ENCODE results near the gene SPSB2. TPM values are rescaled to one million over a fixed set of nuclear protein-coding genes. Genes with fewer than 3 reads are reported as not detected.

The SPSB2 gene
- total and polyA plus RNA-seq, 10 donors, result 7.0 to 17.0 (median 11.1) TPM

- 63 to 73% (median 65%) methylated on average over 7 of the region's 7 CpGs for WGBS, 5 donors
- peaks cover 0 to 13% (median 0%) of the 10 kb centered on the region in 7 donors for H3K27me3 ChIP-seq (replicated peaks in 1 of 7)
- peak; percentile 50 for DNase-seq
- intact Hi-C loops (cut with DNase I; ENCODE audit: low total_unique reads), result no loop called here
- H3K9me3 ChIP-seq, result no peaks in the 10 kb centered on the region
- H3K4me3 ChIP-seq, result no peak overlapping the region
- H3K4me1 ChIP-seq, result peaks cover 2 to 52% (median 41%) of the 10 kb centered on the region in 6 donors
- peak overlapping the region in 1 of 8 donors; percentile 27 for H3K27ac ChIP-seq
- TF ChIP-seq POLR2A (IDR thresholded peaks at IDR 0.05) (no peak), CTCF (IDR thresholded peaks at IDR 0.05 in 8 of 11, conservative IDR thresholded peaks at IDR 0.05 in 3 of 11) (no peak)
- peaks cover 0 to 31% (median 3%) of the 10 kb centered on the region in 6 donors for H3K36me3 ChIP-seq
These were observed 46.5 kb upstream of the SPSB2 start for GRCh38 chr12:6919588-6919987.

- intact Hi-C loops (cut with DNase I; ENCODE audit: low total_unique reads), result no loop called here
- no peak overlapping the region for H3K4me3 ChIP-seq
- H3K27me3 ChIP-seq (replicated peaks in 1 of 7), result peaks cover 0 to 33% (median 0%) of the 10 kb centered on the region in 7 donors
- DNase-seq, result peak; percentile 49
- no peaks in the 10 kb centered on the region for H3K9me3 ChIP-seq
- H3K27ac ChIP-seq, result no peak overlapping the region
- TF ChIP-seq POLR2A (IDR thresholded peaks at IDR 0.05) (no peak), POLR2AphosphoS5 (IDR thresholded peaks at IDR 0.05) (no peak), CTCF (IDR thresholded peaks at IDR 0.05 in 8 of 11, conservative IDR thresholded peaks at IDR 0.05 in 3 of 11) (no peak)
- peaks cover 0 to 31% (median 3%) of the 10 kb centered on the region in 6 donors for H3K36me3 ChIP-seq
- WGBS, 5 donors, result 83 to 90% (median 87%) methylated on average over 14 of the region's 14 CpGs
- H3K4me1 ChIP-seq, result peaks cover 4 to 48% (median 31%) of the 10 kb centered on the region in 6 donors
These were observed 44.6 kb upstream of the SPSB2 start for GRCh38 chr12:6917491-6918231.

- peaks cover 0 to 39% (median 0%) of the 10 kb centered on the region in 7 donors for H3K27me3 ChIP-seq (replicated peaks in 1 of 7)
- TF ChIP-seq CTCF (IDR thresholded peaks at IDR 0.05 in 8 of 11, conservative IDR thresholded peaks at IDR 0.05 in 3 of 11), result no peak
- TF ChIP-seq POLR2AphosphoS5 (IDR thresholded peaks at IDR 0.05), result no peak
- no peak for TF ChIP-seq POLR2A (IDR thresholded peaks at IDR 0.05)
- 90 to 95% (median 93%) methylated on average over 11 of the region's 11 CpGs for WGBS, 5 donors
- H3K4me1 ChIP-seq, result peaks cover 4 to 37% (median 20%) of the 10 kb centered on the region in 6 donors
- no peak overlapping the region for H3K4me3 ChIP-seq
- DNase-seq, result peak; percentile 67
- intact Hi-C loops (cut with DNase I; ENCODE audit: low total_unique reads), result no loop called here
- H3K36me3 ChIP-seq, result peaks cover 0 to 28% (median 3%) of the 10 kb centered on the region in 6 donors
- H3K9me3 ChIP-seq, result no peaks in the 10 kb centered on the region
- no peak overlapping the region for H3K27ac ChIP-seq
These were observed 43.5 kb upstream of the SPSB2 start for GRCh38 chr12:6916426-6917200.

Measured in spleen (tissue), 11 donors.